Epithelial cell of proximal tubule (primary cell): ENCODE results near the gene KIRREL1. TPM values are rescaled to one million over a fixed set of nuclear protein-coding genes. Genes with fewer than 3 reads are reported as not detected.

Experiments
- DNase-seq: peaks from one replicate; pipeline ENCODE4 v3.0.0-alpha.2; 2011; ENCODE audit warnings: low read depth
- H3K4me3 ChIP-seq: 2 replicates; pipeline ENCODE4 v1.5.1; 2011; ENCODE audit warnings: low read depth, mild to moderate bottlenecking, low read length
- total RNA-seq: library from RNA; depleted of rRNA; stranded (reverse); fragments of >200 nt; gene quantifications from 2 replicates; pipeline ENCODE4 v1.2.3, GENCODE V29; 2015
- TF ChIP-seq, protein P1 (sequence below): conservative IDR thresholded peaks from 2 replicates; pipeline ENCODE4 v1.5.1; 2012; ENCODE audit warnings: low read depth, mild to moderate bottlenecking, low read length

Gene KIRREL1
- total RNA-seq, 1 donor from 2014 or later = 194 TPM

DNA sequence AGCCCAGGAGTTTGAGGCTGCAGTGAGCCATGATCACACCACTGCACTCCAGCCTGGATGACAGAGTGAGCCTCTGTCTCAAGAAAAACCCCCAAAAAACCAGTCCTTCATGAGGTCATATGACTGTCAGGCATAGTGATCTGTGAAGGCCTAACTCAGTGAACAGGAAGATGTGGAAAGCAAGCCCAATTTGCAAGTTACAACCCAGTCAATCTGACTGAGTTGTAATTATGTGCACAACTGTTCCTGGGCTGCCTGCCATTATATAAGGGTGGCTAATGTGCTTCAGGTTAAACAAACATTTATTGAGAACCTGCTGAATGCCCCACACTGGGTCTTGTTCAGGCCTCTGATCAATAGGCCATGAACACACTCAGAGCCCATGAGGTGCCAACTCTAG, 38.2 kb upstream of the KIRREL1 start:
- no peak for DNase-seq
- TF ChIP-seq, protein P1, sequence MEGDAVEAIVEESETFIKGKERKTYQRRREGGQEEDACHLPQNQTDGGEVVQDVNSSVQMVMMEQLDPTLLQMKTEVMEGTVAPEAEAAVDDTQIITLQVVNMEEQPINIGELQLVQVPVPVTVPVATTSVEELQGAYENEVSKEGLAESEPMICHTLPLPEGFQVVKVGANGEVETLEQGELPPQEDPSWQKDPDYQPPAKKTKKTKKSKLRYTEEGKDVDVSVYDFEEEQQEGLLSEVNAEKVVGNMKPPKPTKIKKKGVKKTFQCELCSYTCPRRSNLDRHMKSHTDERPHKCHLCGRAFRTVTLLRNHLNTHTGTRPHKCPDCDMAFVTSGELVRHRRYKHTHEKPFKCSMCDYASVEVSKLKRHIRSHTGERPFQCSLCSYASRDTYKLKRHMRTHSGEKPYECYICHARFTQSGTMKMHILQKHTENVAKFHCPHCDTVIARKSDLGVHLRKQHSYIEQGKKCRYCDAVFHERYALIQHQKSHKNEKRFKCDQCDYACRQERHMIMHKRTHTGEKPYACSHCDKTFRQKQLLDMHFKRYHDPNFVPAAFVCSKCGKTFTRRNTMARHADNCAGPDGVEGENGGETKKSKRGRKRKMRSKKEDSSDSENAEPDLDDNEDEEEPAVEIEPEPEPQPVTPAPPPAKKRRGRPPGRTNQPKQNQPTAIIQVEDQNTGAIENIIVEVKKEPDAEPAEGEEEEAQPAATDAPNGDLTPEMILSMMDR = no peak
- no peak overlapping the region for H3K4me3 ChIP-seq

DNA sequence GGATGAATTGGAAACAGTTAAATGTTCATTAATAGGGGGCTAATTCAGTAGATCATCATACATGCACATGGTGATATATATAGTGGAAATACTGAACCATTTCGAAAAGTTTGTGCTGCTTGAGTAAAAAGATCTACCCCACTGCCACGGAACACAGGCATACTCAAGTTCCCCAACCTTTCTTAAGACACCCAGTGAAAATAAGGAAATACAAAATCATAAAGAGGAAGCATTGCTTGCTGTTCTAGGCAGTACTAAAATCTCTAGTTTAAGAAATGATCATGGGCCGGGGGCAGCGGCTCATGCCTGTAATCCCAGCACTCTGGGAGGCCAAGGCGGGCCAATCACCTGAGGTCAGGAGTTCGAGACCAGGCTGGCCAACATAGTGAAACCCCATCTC, 37.6 kb upstream of the KIRREL1 start:
- TF ChIP-seq, protein P1 = no peak

DNA sequence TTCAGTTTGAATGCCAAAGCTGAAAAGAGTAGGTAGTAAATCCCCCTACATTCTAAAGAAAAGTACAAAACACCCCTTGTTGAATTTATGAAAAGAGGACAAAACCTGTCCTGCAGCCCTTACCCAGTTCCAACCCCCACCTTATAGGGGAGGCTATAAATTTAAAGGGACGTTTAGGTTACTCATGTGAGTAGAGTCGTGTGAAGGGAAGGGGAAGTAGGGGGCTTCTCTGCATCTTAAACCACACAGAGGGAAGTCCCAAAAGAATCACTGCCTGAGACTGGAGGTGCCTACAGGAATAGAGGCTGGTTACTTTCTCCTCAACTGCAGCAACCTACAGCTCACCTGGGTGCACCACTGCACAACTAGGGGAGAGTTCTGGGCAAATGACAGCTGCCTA, 36.7 kb upstream of the KIRREL1 start:
- DNase-seq = no peak
- no peak overlapping the region for H3K4me3 ChIP-seq
- TF ChIP-seq, protein P1 = no peak

More for the DNA sequence above, 37.6 kb upstream of the KIRREL1 start:
- H3K4me3 ChIP-seq = no peak overlapping the region
- no peak for DNase-seq

DNA sequence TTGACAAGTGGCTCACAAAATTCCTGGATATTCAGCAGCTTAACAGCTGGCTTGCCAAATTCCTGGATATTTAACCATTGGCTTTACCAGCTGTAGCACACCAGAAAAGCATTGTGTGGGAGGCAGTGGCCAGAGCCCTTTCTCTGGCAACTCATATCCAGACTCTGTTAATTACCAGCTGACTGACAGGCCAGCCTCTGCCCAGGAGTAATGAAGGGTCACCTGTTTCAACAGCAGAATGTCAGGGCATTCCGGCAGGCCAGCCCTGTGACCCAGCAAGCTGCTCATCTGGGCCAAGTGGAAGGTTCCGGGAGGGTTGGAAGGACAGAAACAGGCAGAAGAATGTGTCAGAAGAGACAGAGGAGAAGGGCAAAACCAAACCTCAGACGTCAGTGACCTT, 35.2 kb upstream of the KIRREL1 start:
- no peak overlapping the region for H3K4me3 ChIP-seq
- TF ChIP-seq, protein P1 = no peak
- DNase-seq = no peak

DNA sequence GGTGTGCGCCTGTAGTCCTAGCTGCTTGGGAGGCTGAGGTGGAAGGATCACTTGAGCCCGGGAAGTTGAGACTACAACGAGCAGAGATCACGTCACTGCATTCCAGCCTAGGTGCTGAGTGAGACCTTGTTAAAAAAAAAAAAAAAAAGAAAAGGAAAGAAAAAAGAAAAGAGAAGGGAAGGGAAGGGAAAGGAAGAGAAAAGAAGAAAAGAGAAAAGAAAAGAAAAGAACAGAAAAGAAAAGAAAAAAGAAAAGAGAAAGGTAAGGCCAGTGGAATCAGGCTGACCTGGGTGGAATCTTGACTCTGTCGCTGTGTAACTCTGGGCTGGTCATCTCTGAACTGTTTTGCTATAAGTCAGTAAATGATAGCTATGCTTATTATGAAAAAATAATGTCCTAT, 33.7 kb upstream of the KIRREL1 start:
- no peak for DNase-seq
- TF ChIP-seq, protein P1 = no peak
- no peak overlapping the region for H3K4me3 ChIP-seq

DNA sequence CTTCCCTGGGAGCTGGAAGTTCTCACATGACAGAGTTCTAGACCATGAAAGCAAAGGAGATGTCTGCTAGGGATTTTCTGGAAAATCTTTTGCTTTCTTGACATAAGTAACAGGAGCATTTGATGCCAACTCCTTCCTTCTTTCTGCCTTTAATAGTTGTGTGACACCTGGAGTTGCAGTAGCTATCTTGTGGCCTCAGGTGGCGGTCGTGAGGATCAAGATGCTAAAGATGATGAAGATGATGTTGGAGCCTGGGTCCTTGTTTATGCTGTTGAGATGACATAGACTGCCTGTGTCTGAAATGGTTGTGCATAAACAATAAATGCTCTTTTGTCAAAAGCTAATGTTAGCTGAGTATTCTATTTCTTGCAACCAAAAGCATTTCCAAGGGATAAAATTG, 32.7 kb upstream of the KIRREL1 start:
- TF ChIP-seq, protein P1 = no peak
- H3K4me3 ChIP-seq = no peak overlapping the region
- no peak for DNase-seq

DNA sequence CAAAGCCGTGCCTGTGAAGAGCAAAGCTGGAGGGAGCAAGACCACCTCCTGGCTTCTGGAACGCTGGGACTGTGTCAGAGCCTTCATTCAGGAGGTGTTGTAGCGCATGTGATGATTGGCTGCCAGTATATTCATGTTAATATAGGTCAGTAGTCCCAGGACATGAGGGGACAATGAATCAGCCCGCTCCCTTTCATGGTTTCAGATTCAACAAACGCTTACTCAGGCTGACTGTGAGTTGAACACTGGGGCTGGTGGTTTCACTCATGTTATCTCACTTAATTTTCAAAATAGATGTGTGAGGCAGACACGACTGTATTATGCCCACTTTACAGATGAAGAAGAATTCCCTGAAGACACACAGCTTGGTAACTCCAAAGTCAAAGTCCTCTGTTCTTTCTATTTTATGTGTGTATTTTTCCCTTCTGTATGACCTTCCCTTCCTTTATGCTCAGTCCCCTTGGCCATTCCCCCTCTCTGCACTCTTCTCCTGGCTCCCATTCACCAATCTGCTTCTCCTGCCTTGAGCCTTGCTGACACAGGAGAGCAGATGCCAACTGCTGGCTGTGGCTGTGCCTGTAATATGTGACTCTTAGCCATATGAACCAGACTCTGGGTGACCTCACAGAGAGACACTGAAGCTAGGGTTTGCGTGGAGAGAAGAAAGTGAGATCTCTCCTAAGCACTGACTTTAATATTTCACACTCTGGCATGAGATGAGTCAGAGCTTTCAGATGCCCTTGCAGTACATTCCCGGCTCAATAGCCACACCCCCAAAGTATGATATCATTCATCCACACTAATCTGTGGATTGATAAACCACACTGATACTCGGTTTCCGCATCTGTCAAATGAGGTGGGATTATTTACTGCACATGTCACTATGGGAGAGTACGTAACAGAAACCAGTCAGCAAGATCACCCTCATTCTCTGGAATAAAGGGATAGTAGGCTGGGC, 31.4 kb upstream of the KIRREL1 start:
- TF ChIP-seq, protein P1 = no peak
- H3K4me3 ChIP-seq = no peak overlapping the region
- DNase-seq = no peak
